ENCODE data around the gene PRKCI.
"Not testable (repeated sequence)": the region's sequence is repeated elsewhere in the genome, so short reads cannot be mapped to it uniquely, and the experiment has no call there.

The PRKCI gene

DNA sequence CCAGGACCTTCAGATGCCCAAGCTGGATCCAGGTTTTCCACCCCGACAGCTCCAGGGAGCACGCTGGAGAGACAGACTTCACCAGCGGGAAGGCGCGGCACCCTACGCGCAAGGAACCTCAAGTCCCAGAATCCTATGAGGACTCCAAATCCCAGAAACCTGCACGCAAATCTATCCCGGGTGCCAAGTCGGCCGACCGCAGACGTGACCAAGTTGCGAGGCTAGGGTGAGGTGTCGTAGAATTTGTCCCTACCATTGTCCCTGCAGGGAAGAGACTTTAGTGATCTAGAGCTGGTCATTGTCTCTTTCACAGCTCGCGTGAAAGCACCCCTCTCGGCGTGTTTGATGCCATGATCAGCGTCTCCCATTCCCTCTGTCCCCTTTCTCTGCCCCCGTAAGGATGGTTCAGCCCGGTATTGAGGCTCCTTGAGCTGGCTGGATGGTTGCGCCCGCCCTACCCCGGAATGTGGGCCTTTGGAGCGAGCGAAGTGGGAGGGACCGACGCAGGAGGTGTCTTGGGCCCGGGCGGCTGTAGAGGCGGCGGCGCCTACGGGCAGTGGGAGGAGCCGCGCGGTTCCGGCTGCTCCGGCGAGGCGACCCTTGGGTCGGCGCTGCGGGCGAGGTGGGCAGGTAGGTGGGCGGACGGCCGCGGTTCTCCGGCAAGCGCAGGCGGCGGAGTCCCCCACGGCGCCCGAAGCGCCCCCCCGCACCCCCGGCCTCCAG is at the start of gene PRKCI:
TSS of gene PRKCI (plus strand) at position 501 of the 723 bp plus-strand sequence. CDS start 246 bp downstream, outside the sequence.
- peak; percentile 90 for DNase-seq (ENCODE audit: low spot score)

DNA sequence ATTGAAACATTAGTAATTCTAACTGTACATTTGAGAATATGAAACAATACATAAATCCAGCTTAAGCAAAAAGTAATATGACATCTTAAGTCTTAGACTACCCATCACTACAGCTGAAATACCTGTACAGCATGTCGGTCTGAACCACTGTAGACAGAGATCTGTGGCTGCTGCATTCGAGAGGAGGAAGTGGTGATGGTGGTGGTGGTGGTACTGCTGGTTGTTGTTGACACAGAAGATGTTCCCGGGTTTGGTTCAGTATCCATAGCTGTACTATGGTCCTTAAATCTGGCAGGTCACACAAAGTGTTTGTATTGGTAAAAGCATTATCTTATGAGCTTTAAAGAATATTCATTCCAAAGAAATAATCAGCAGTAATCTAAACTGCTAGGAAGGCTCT is 43.6 kb upstream of the PRKCI start:
- DNase-seq (ENCODE audit: low spot score): no peak

DNA sequence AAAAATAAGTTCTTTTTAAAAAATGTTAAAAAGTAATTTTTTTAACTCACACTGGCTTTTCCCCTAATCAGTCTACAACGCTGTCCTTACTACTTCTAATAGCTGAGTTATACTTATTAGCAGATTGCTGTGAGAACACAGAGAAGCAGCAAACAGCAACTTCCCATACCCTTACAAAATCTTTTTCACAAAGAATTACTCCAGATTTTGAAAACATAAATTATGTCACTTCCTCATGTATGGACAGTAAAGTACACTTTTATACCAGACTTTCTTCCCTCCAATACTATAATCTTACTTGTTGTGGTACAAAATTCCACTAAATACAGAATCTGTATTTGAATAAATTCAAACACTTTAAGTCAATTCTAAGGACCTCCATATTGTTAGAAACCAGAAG is 42.8 kb upstream of the PRKCI start:
- DNase-seq (ENCODE audit: low spot score): no peak

DNA sequence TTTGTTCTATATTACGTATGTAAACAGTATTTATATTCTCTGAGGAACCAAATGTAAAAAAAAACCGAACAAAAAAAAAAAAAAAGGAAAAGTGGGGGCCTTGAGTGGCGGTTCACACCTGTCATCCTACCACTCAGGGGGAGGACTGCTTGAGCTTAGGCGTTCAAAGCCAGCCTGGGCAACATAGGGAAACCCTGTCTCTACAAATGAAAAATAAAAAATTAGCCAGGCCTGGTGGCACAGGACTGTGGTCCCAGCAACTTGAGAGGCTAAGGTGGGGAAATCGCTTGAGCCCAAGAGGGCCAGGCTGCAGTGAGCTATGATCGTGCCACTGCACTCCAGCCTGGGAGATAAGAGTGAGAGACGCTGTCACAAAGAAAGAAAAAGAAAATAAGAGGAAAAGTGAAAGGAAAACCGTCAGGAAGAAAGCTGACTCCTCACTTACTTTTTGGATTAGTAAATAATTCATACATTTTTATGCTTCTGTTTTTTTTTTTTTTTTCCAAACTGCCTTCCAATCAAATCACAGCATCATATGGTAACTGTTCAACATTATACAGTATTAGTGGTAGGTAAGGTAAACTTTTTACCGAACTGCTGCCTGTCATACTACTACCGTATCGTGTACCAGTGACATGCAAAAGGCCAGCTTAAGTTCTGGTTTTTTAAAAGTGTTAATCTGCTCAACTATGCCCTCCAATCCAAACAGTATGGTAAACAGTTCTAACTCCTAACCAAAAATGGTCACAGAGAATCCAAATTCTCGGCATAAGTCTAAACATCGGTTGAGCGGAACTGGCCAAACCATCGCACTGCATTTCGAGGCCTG is 41.9 kb upstream of the PRKCI start:
- DNase-seq (ENCODE audit: low spot score): peak; percentile 20

DNA sequence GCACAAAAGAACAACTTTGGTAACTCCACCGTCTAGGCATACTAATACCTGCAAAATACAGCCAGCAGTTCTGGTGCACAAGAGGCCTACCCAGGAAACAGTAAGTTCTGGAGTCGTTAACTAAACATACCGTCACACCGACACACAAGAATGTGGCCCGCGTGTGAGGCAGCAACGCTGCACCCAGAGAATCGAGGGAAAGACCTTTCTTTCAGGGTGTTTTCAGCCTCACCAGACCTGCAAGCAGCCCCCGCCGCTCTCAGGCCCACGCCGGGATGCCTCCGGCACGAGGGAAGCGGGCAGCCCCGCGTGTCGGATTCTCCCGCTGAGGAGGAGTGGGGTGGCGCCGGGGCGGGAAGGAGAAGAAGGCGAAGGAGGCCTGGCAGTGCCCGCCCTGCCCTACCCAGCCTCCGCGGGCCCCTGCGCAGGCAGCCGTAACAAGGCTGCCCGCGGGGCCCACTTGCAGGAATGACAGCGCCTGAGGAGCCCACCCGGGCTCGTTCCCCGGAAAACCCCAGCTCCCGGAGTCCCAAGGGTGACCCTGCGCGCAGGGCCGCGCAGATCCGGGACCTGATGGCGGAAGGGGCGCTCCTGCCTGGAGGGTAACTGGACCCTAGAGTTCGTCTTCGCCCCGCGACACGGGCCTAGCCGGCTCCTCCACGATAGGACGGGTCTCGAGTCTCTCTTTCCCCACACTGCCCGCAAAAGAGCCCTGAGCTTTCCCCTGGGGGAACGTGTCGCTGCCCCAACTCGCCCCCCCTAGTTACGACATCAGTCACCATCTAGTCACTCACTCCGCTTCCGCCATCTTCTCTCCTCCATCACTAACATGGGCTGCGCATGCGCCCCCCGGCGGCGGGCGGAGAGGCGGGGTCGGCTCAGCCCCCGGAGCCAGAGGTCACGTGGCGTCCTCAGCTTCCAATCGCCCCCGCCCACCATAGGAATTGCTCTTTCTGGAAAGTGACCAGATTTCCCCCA is 41.0 kb upstream of the PRKCI start, which contains the start of gene PHC3:
TSS of gene PHC3 (minus strand) at position 826 of the 978 bp plus-strand sequence. CDS start at position 808, 18 bp downstream.
- DNase-seq (ENCODE audit: low spot score): peak; percentile 97

DNA sequence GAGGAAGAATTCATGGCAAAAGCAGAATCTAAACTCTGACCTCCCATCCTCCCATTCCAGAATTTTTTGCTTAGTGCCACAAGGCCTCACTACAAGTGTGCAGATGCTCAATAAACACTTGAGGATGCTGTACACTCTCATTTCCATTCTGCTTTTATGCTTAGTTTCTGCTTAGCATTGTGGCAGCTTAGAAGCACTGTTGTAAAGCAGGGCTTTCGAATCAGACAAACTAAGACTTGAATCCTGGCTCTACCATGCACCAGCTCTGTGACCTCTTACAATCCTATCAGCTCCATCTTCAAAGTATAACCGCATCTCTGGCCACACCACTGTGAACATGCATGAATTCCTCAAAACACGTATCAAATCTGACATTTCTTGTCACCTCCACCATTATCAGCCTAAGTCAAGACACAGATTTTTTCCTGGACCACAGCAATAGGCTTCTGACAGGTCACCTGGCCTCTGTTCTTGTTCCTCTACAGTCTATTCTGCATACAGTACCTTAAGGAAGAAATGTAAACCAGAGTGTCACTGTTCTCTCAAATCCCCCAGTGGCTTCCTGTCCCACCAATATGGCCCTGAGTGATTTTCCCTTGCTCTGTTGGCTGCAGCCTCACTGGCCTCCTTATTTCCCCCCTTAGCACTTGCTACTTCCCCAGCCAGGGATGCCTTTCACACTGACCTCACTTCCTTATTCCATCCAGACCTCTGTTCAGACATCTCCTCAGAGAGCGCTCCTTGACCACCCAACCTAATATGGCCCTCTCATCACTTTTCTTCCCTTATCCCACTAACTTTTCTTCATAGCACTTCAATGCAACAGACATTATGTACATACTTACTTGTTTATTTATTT is 32.6 kb upstream of the PRKCI start:
- no peak for DNase-seq (ENCODE audit: low spot score)

DNA sequence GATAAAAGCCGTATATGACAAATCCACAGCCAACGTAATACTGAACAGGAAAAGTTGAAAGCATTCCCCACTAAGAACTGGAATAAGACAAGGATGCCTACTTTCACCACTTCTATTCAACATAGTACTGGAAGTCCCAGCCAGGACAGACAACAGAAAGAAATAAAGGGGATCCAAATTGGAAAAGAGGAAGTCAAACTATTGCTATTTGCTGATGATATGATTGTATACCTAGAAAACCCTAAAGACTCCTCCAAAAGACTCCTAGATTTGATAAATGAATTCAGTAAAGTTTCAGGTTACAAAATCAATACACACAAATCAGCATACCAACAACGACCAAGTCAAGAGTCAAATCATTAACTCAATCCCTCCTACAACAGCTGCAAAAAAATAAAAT is 26.5 kb upstream of the PRKCI start:
- DNase-seq (ENCODE audit: low spot score): not testable (repeated sequence)

DNA sequence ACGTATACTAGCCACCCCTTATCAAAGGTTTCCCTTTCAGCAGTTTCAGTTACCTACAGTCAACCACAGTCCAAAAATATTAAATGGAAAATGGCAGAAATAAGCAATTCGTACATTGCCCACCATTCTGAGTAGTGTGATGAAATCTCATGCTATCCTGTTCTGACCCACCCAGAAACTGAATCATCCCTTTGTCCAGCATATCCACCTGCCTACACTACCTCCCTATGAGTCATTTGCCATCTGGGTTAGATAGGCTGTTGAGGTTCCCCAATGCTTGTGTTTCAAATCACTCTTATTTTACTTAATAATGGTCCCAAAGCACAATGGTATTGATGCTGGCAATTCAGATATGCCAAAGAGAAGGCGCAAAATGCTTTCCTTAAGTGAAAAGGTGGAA is 25.4 kb upstream of the PRKCI start:
- no peak for DNase-seq (ENCODE audit: low spot score)

DNA sequence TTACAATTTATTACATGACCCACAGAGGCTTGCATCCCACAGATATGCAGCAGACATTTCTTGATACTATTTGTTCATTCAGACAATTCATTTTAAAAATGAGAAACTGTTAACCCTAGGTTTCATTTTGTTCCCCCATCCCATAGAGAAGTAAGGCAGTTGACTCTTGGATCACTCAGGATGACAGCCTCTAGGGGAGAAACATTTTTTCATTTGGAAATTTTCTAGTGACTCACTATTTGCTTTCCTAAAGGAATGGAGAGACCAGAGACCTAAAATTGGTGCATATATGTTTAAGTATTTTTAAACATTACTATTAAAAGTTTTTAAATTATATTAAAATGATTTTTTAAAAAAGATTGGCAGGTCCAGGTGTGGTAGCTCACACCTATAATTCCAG is 21.2 kb upstream of the PRKCI start:
- DNase-seq (ENCODE audit: low spot score): no peak

DNA sequence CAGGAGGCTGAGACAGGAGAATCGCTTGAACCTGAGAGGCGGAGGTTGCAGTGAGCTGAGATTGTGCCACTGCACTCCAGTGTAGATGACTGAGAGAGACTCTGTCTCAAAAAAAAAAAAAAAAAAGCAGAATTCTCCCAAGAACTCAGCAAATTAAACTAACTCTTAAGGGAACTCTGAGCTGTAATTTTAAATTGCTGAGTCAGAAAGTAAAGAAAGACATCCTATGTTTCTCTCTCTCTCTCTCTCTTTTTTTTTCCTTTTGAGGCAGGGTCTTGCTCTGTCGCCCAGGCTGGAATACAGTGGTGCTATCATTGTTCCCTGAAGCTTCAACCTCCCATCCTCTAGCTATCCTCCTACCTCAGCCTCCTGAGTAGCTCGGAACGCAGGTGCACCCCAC is 20.7 kb upstream of the PRKCI start:
- no peak for DNase-seq (ENCODE audit: low spot score)

DNA sequence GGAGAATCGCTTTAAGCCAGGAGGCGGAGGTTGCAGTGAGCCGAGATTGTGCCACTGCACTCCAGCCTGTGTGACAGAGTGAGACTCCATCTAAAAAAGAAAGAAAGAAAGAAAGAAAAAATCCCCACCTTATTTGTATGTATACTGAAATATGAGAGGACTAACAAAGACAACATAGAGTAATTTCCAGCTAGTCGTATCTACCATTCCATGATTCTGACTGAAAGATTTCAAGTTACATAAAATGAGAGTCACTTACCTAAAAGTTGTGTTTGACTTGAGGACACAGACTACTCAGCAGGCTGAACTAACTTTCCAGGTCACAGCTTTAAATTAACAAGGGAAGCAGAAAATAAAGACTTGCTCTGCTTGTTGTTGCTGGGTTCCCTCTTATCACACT is 18.8 kb upstream of the PRKCI start:
- no peak for DNase-seq (ENCODE audit: low spot score)

DNA sequence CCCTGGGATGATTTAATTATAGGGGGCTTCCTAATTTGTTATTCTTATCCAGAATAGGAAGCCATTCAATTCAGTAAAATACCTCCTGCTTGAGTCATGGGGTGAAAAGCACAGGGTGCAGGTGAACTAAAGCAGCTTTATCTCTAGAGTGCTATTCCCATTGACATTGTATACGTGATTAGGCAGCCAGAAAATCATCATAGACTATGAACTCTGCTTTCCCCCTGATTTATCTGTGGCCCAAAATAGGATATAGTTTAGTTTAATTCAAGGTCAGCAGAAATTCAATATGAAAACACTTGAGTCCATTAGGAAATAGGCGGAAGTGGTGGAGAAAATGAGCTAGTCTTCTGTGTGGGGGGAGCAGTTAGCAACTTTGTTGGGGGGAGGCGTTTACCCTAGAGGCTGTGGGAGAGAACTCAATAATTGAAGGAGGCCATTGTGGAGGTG is 18.2 kb upstream of the PRKCI start:
- no peak for DNase-seq (ENCODE audit: low spot score)

DNA sequence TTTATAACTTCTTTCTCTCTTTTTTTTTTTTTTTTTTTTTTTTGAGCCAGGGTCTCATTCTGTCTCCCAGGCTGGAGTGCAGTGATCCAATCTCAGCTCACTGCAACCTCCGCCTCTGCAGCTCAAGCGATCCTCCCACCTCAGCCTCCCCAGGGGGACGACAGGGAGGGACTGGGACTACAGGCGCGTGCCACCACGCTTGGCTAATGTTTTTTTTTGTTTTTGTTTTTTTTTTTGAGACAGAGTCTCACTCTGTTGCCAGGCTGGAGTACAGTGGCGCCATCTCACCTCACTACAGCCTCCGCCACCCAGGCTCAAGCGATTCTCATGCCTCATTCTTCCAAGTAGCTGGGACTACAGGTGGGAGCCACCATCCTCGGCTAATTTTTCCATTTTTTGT is 17.7 kb upstream of the PRKCI start:
- no peak for DNase-seq (ENCODE audit: low spot score)

DNA sequence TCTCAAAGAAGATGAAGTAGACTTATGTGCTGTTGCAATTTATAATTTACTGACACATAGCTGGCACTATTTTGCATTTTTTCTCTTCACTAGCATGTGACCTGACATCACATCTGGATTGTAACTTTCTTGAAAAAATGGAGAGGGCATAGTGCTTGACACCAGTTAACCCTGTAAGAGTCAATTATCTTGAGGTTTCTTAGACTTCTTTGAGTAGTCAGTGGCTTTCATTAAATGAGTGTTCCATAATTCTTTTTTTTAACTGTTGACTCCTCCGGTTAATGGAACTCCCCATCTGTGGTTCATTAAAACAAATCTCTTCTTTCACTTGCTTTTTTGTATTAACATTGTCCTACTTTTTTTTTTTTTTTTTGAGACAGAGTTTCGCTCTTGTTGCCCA is 16.9 kb upstream of the PRKCI start:
- no peak for DNase-seq (ENCODE audit: low spot score)

DNA sequence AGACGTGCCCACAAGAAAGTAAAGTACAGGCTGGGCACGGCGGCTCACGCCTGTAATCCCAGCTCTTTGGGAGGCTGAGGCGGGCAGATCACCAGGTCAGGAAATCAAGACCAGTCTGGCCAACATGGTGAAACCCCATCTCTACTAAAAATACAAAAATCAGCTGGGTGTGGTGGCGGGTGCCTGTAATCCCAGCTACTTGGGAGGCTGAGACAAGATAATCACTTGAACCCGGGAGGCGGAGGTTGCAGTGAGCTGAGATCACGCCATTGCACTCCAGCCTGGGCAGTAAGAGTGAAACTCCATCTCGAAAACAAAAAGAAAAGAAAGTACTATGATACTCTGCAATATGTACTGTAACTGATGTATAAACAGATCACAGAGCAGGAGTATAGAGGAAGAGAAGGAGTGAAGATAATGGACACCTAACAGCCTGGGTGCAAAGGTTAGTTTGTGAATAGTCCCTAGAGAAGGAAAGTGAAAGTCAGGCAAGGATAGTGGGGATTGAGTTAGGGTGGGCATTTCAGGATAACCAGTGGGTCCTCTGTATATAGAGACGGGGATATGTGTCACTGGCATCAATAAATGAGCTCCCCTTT is 16.0 kb upstream of the PRKCI start:
- not testable (repeated sequence) for DNase-seq (ENCODE audit: low spot score)

DNA sequence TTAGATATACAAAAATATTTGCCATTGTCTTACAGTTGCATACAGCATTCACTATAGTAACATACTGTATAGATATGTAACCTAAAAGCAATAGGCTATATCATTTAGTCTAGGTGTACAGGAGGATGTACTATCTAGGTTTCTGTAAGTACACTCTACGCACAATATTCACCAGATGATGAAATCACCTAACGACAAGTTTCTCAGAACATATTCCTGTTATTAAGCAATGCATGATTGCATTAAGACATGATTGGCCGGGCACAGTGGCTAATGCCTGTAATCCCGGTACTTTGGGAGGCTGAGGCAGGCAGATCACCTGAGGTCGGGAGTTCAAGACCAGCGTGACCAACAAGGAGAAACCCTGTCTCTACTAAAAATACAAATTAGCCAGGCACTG is 14.5 kb upstream of the PRKCI start:
- no peak for DNase-seq (ENCODE audit: low spot score)

DNA sequence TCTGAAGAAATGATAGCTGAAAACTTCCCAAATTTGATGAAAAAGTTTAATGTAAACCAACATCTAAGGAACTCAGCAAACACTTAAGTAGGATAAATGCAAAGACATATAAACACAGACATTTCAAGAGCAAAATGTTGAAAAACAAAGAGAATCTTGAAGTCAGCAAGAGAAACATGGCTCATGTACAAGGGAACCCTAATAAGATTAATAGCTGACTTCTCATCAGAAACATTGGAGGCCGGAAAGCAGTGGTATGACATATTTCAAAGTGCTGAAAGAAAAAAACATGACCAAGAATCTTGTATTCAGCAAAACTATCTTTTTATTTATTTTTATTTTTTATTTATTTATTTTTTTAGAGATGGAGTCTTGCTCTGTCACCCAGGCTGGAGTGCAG is 10.6 kb upstream of the PRKCI start:
- no peak for DNase-seq (ENCODE audit: low spot score)

DNA sequence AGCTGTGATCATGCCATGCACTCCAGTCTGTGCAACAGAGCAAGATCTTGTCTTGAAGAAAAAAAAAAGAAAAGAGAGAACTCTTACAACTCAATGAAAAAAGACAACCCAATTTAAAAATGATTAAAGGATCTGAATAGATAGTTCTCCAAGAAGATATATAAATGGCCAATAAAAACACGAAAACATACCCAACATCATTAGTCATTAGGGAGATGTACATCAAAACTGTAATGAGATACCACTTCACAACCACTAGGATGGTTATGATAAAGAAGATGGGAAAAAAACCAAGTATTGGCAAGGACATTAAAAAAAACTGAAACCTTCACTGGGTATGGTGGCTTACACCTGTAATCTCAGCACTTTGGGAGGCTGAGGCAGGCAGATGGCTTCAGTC is 2.4 kb upstream of the PRKCI start:
- no peak for DNase-seq (ENCODE audit: low spot score)

DNA sequence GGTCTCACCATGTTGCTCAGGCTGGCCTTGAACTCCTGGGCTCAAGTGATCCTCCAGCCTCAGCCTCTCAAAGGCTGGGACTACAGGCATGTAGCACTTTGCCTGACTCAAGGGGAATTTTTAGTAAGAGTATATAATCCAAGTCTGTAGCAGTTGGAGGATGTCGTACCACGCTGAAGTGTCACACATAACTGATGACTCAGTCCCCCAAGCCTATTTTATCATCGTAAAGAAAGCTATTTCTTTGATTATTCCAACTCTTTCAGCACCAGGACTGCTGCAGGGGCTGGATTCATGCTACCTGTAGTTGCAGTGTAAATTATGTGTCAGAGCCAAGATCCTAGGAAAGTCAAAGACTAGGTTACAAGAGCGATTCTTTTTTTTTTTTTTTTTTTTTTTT is 1.4 kb upstream of the PRKCI start:
- DNase-seq (ENCODE audit: low spot score): no peak

DNA sequence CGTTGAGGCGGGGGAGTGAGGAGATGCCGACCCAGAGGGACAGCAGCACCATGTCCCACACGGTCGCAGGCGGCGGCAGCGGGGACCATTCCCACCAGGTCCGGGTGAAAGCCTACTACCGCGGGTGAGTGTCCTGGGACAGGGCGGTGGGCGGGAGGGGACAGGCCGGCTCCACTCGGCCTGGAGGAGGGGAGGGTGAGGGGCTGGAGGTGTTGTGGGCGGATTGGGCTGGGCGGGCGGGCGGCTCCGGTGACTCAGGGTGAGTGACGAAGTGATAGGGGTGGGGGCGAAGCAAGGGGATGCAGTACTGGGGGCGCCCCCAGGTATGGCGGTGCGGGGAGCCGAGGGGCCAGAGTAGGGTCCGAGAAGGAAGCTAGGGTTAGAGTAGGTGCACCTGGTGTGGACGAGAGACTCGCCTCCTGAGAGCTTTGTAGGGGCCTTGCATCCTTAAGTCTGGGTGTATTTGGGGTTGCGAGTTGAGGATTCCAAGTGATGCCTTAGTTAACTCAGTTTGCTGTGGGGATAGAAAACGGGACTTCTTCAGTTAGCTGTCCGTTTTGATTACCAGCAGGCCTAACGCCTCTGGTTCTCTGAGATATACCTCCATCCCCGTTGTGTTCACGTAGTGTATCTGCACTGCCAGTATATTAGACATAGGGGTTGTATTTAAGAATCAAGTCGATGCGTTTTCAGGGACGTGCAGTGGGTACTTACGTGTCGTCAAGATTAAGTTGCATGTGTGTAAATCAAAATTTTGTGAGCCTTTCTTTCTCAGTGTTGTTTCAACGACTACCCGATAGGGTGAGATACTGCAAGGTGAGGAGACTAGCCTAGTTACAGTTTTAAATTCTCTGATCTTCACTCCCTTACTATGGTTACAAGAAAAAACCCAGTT is 670 bp downstream of the PRKCI start:
- DNase-seq (ENCODE audit: low spot score): peak; percentile 44

Measured in germinal center (tissue), 1 donor.